ENCODE measurements around the gene TBC1D17.

GRCh38 chr19:49856574-49857021 is 20.9 kb upstream of the TBC1D17 start:
- TF ChIP-seq POLR2A (IDR thresholded peaks at IDR 0.05; ENCODE audit: insufficient read depth in 1 of 2, low read depth in 2 of 2, low read length in 2 of 2) = peak; percentile 20 to 36; a peak in 1 of 4 replicates
- TF ChIP-seq CTCF (CRISPR knock-in tag; IDR thresholded peaks at IDR 0.05) = no peak
- TF ChIP-seq, protein P1, sequence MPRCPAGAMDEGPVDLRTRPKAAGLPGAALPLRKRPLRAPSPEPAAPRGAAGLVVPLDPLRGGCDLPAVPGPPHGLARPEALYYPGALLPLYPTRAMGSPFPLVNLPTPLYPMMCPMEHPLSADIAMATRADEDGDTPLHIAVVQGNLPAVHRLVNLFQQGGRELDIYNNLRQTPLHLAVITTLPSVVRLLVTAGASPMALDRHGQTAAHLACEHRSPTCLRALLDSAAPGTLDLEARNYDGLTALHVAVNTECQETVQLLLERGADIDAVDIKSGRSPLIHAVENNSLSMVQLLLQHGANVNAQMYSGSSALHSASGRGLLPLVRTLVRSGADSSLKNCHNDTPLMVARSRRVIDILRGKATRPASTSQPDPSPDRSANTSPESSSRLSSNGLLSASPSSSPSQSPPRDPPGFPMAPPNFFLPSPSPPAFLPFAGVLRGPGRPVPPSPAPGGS (CRISPR knock-in tag; IDR thresholded peaks at IDR 0.05) = no peak
- no peak for TF ChIP-seq TAF1 (CRISPR knock-in tag; IDR thresholded peaks at IDR 0.05)
- TF ChIP-seq, protein P2, sequence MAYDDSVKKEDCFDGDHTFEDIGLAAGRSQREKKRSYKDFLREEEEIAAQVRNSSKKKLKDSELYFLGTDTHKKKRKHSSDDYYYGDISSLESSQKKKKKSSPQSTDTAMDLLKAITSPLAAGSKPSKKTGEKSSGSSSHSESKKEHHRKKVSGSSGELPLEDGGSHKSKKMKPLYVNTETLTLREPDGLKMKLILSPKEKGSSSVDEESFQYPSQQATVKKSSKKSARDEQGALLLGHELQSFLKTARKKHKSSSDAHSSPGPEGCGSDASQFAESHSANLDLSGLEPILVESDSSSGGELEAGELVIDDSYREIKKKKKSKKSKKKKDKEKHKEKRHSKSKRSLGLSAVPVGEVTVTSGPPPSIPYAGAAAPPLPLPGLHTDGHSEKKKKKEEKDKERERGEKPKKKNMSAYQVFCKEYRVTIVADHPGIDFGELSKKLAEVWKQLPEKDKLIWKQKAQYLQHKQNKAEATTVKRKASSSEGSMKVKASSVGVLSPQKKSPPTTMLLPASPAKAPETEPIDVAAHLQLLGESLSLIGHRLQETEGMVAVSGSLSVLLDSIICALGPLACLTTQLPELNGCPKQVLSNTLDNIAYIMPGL (CRISPR knock-in tag; IDR thresholded peaks at IDR 0.05; ENCODE audit: borderline replicate concordance in 1 of 2, low read depth in 1 of 2) = no peak
- TF ChIP-seq YY1 (IDR thresholded peaks at IDR 0.05; ENCODE audit: insufficient read depth, insufficient replicate concordance, low read depth, low read length) = no peak
- TF ChIP-seq KDM5A (IDR thresholded peaks at IDR 0.05; ENCODE audit: borderline replicate concordance, low read length) = no peak
- TF ChIP-seq ZNF562 (CRISPR knock-in tag; IDR thresholded peaks at IDR 0.05; ENCODE audit: borderline replicate concordance) = no peak
- TF ChIP-seq, protein P3, sequence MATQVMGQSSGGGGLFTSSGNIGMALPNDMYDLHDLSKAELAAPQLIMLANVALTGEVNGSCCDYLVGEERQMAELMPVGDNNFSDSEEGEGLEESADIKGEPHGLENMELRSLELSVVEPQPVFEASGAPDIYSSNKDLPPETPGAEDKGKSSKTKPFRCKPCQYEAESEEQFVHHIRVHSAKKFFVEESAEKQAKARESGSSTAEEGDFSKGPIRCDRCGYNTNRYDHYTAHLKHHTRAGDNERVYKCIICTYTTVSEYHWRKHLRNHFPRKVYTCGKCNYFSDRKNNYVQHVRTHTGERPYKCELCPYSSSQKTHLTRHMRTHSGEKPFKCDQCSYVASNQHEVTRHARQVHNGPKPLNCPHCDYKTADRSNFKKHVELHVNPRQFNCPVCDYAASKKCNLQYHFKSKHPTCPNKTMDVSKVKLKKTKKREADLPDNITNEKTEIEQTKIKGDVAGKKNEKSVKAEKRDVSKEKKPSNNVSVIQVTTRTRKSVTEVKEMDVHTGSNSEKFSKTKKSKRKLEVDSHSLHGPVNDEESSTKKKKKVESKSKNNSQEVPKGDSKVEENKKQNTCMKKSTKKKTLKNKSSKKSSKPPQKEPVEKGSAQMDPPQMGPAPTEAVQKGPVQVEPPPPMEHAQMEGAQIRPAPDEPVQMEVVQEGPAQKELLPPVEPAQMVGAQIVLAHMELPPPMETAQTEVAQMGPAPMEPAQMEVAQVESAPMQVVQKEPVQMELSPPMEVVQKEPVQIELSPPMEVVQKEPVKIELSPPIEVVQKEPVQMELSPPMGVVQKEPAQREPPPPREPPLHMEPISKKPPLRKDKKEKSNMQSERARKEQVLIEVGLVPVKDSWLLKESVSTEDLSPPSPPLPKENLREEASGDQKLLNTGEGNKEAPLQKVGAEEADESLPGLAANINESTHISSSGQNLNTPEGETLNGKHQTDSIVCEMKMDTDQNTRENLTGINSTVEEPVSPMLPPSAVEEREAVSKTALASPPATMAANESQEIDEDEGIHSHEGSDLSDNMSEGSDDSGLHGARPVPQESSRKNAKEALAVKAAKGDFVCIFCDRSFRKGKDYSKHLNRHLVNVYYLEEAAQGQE (IDR thresholded peaks at IDR 0.05; ENCODE audit: borderline replicate concordance in 1 of 2, low read depth in 1 of 2, low read length in 2 of 2) = no peak
- TF ChIP-seq HDAC1 (CRISPR knock-in tag; IDR thresholded peaks at IDR 0.05) = no peak
- TF ChIP-seq TRIM24 (CRISPR knock-in tag; IDR thresholded peaks at IDR 0.05) = no peak
- TF ChIP-seq DR1 (CRISPR knock-in tag; IDR thresholded peaks at IDR 0.05) = no peak
- TF ChIP-seq ATF7 (IDR thresholded peaks at IDR 0.05) = no peak
- TF ChIP-seq ATF7 (CRISPR knock-in tag; IDR thresholded peaks at IDR 0.05) = no peak
